GM21723 (cell line): ENCODE data around the gene TSPYL1.

Experiments
- ATAC-seq: cut with Tn5 transposase; IDR thresholded peaks from one replicate; pipeline ENCODE4 v1.9.1; 2021; ENCODE audit warnings: mild to moderate bottlenecking, moderate library complexity; ENCODE audit not compliant: unreplicated experiment

Gene TSPYL1

GRCh38 chr6:116265041-116265829 lies 14.5 kb downstream of the TSPYL1 start:
- no peak for ATAC-seq

- ATAC-seq, result no peak
These were observed 16.4 kb downstream of the TSPYL1 start for GRCh38 chr6:116263353-116263752.

- ATAC-seq, result no peak
These were observed 21.2 kb downstream of the TSPYL1 start for GRCh38 chr6:116258520-116258919.

DNA sequence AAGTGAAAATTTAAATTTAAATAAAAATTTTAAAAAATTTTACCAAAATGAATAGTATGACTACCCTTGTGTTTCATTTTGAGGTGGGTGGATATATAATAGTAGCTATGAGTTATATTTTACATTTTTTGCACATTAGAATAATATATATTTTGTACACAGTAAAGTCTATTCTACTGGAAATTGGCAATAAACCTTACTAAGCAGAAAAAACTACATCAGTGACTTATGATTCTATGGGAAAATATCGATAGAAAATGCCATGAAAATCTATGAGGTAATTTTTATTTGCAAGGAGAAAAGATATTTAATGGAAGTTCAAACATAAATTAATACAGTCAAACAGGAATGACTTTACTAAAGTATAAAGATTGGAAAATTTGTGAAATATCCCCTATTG lies 23.0 kb downstream of the TSPYL1 start:
- no peak for ATAC-seq

GRCh38 chr6:116255246-116255800 lies 24.4 kb downstream of the TSPYL1 start:
- ATAC-seq, result no peak

- ATAC-seq, result peak; percentile 44
These were observed 25.3 kb downstream of the TSPYL1 start for GRCh38 chr6:116254297-116255056.

DNA sequence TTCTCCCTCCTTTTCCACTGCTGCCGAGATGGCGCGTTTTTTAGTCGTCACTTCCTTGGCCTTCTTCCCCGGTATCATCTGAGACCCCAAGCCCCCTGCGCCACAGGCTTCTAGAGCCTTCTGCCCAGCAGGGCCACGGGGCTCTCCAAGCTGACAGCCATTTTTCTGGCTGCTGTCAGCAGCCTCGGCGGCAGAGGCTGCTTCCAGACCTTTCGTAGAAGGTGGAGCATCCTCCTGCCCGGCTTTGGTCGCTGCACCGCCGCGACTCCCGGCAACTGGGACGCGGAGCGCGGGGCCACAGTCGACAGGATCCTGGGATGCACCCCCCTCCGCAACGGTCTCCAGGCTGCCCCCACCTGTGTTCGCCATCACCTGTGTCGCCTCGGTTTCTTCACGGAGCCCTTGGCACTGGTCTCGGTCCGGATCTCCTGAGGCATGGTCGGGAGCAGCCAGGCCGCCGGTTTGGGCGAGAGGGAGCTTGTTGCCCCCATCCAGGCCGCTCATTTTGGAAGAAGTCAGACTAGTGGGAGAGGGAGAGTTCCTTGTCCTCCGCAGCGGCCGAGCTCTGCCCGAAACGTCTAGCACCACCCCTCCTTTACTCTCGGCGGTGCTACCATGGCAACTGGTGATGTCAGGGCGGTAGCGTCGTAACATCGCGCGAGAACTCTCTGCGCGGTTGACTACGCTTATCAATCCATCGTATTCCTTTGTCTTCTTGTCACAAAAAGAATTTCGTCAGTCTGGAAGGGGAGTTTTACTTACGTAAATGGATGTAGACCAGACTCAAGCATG lies 26.0 kb downstream of the TSPYL1 start, which contains the start of gene TSPYL4:
TSPYL4 (minus strand) TSS at position 571 of the 792 bp plus-strand sequence; CDS start at position 504, 67 bp downstream.
- peak; percentile 100 for ATAC-seq

DNA sequence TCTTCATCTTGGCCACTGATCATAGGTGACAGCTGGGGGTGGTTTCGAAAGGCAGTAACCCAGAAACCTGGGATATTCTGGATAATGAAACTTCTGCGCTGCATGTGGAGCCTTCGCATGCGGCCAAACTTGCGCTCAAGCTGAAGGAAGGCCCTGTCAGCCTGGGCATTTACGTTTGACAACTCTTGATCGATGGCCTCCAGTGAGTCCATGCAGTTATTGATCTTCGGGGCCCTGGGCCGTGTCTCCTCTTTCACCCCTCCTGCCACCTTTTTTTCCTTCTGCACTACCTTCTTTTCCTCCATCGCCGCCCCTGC lies 26.6 kb downstream of the TSPYL1 start:
- ATAC-seq, result no peak

DNA sequence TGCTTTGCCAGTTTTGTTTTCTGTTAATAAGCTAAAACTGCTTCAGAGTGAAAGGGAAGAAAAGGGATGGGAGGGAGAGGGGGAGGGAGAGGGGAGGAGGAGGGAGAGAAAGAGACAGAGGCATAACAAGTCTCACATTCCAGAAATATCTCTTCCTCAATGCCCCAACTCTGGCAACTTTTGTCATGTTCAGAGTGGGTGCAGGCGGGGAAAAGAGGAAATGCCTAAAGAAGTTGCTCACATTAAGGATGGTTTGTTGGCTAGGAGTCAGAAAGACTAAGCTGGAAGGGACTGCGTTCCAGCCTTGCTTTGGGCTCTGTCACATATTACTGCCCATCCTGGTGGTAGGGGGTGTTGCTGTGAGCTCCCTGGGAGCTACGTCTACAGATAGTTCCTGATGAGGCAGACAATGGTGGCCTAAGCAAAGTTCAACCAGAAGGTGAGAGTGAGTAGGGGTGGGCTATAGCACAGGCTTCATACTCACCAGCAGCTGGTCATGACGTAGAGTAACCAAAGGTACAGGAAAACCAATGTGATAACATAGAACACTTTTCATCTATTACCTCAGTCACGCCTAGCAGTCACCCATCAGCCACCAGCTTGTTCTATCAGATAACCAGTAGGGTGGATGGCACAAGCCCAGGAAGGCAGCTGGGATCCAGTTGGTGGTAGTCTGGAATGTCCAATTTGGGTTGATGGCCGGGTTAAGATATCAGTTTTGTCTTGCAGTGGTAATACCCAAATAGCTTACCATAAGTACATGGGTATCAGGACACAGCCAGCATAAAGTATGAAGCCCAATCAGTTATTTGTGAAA lies 28.0 kb downstream of the TSPYL1 start:
- no peak for ATAC-seq

GRCh38 chr6:116248577-116248976 lies 31.2 kb downstream of the TSPYL1 start:
- ATAC-seq, result no peak

DNA sequence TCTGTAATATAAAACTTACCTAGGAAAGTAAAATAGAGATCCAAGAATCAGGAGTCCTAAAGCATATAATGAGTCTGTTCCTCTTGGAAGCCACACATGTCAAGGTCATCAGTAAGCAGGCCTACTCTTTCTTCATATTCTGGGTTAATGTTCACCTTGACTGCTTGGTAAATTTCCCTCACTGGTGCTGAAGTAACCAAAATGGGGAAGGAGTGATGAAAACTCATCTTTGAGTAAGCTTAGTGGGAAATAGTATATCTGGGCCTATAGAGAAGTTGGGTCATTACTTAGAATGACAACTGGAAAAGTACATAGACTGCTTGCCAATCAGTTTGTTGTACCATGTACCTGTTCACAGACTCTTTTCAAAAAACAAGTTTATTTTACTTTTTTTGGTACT lies 32.4 kb downstream of the TSPYL1 start:
- ATAC-seq, result no peak

DNA sequence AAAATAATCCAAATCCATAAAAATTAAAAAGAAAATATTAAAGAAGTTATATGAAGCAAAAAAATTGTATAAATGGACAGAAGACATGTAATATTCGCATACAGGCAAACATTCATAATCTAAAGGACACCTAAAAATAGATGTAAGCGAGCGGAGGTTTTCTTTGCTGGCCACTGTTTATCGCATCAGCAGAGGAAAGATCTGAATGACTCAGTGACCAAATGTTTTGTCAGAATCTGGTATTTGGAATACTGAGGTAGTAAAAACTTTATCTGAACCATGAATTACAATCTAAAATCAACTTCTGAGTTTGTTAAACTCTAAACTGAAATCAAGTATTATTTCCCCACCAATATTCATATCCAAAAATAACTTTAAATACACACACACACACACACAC lies 33.6 kb downstream of the TSPYL1 start:
- ATAC-seq, result no peak

GRCh38 chr6:116244284-116244683 lies 35.4 kb downstream of the TSPYL1 start:
- ATAC-seq, result no peak

GRCh38 chr6:116239856-116240255 lies 39.9 kb downstream of the TSPYL1 start:
- no peak for ATAC-seq

- ATAC-seq, result no peak
These were observed 40.5 kb downstream of the TSPYL1 start for GRCh38 chr6:116239256-116239655.

GRCh38 chr6:116238083-116238482 lies 41.6 kb downstream of the TSPYL1 start:
- no peak for ATAC-seq

GRCh38 chr6:116234689-116235088 lies 45.0 kb downstream of the TSPYL1 start:
- ATAC-seq, result no peak

- ATAC-seq, result no peak
These were observed 50.3 kb downstream of the TSPYL1 start for GRCh38 chr6:116229287-116229913.
